ENCODE results near the gene DONSON. TPM values are rescaled to one million over a fixed set of nuclear protein-coding genes. Genes with fewer than 3 reads are reported as not detected.

The DONSON gene
- total RNA-seq, 1 donor from 2014 or later = 6.5 TPM

- no peak for DNase-seq (ENCODE audit: low read depth in 2 of 2)
Measured at GRCh38 chr21:33562389-33562788, 26.1 kb downstream of the DONSON start.

GRCh38 chr21:33561373-33561772 is 27.1 kb downstream of the DONSON start:
- no peak for DNase-seq (ENCODE audit: low read depth in 2 of 2)

GRCh38 chr21:33560965-33561364 is 27.5 kb downstream of the DONSON start:
- no peak for DNase-seq (ENCODE audit: low read depth in 2 of 2)

GRCh38 chr21:33559813-33560212 is 28.7 kb downstream of the DONSON start:
- no peak for DNase-seq (ENCODE audit: low read depth in 2 of 2)

GRCh38 chr21:33558777-33559421 is 29.6 kb downstream of the DONSON start:
- DNase-seq (ENCODE audit: low read depth in 2 of 2) = no peak

- no peak for DNase-seq (ENCODE audit: low read depth in 2 of 2)
Measured at GRCh38 chr21:33557447-33557846, 31.0 kb downstream of the DONSON start.

- DNase-seq (ENCODE audit: low read depth in 2 of 2) = no peak
Measured at GRCh38 chr21:33554982-33555344, 33.5 kb downstream of the DONSON start.

- DNase-seq (ENCODE audit: low read depth in 2 of 2) = no peak
Measured at GRCh38 chr21:33554236-33554981, 34.1 kb downstream of the DONSON start.

GRCh38 chr21:33552999-33553598 is 35.4 kb downstream of the DONSON start:
- DNase-seq (ENCODE audit: low read depth in 2 of 2) = no peak

- peak in 1 of 2 donors; percentile 23 for DNase-seq (ENCODE audit: low read depth in 2 of 2)
Measured at GRCh38 chr21:33552093-33552998, 36.1 kb downstream of the DONSON start.

GRCh38 chr21:33551664-33552063 is 36.8 kb downstream of the DONSON start:
- no peak for DNase-seq (ENCODE audit: low read depth in 2 of 2)

- DNase-seq (ENCODE audit: low read depth in 2 of 2) = no peak
Measured at GRCh38 chr21:33550772-33551660, 37.5 kb downstream of the DONSON start.

GRCh38 chr21:33549848-33550771 is 38.4 kb downstream of the DONSON start:
- no peak for DNase-seq (ENCODE audit: low read depth in 2 of 2)

- DNase-seq (ENCODE audit: low read depth in 2 of 2) = no peak
Measured at GRCh38 chr21:33546086-33546485, 42.4 kb downstream of the DONSON start.

- DNase-seq (ENCODE audit: low read depth in 2 of 2) = no peak
Measured at GRCh38 chr21:33544451-33545195, 43.9 kb downstream of the DONSON start.

GRCh38 chr21:33543505-33544129 is 44.9 kb downstream of the DONSON start:
- peak; percentile 13 to 36 for DNase-seq (ENCODE audit: low read depth in 2 of 2)

- DNase-seq (ENCODE audit: low read depth in 2 of 2) = peak; percentile 99 to 100
Measured at GRCh38 chr21:33542640-33543504, 45.6 kb downstream of the DONSON start, which contains the start of gene SON. Gene SON, plus strand, starts transcription at chr21:33543038. Its CDS starts 55 bp downstream, at chr21:33543093.

Data from lung microvascular endothelial cell (primary cell).